ENCODE measurements around the gene SNCAIP.

SNCAIP gene

DNA sequence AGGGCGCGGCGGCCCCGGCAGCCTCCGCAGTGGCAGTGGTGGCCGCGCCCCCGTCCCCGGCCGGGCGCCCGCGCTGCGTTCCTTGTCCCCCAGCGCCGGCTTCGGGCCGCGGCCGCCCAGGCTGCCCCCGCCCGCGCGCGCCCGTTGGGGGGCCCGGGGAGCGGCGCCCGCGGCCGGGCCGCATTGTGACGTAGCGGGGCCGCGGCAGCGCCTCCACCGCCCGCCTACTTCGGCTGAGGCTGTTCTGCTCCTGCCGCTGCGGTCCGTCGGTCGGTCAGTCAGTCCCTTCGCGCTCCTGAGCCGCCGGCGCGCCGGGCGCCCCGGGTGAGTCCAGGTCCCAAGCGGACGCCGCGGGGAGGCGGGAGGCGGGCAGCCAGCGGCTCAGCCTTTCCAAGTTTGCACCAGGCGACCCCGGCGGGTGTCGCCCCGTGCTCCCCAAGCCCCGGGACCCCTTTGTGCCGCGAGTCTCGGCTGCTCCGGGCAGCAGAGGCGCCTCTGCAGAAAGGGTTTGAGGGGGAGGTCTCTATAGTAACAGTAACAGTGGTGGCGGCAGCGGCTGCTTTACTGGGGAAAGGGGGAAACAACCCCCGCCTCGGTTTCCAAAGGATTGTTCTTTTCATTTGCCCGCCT is at the start of gene SNCAIP:
Gene SNCAIP (plus strand): TSS at position 277 of the 630 bp plus-strand sequence. CDS start 78,898 bp downstream, outside the sequence.
- DNase-seq, result peak; percentile 91

DNA sequence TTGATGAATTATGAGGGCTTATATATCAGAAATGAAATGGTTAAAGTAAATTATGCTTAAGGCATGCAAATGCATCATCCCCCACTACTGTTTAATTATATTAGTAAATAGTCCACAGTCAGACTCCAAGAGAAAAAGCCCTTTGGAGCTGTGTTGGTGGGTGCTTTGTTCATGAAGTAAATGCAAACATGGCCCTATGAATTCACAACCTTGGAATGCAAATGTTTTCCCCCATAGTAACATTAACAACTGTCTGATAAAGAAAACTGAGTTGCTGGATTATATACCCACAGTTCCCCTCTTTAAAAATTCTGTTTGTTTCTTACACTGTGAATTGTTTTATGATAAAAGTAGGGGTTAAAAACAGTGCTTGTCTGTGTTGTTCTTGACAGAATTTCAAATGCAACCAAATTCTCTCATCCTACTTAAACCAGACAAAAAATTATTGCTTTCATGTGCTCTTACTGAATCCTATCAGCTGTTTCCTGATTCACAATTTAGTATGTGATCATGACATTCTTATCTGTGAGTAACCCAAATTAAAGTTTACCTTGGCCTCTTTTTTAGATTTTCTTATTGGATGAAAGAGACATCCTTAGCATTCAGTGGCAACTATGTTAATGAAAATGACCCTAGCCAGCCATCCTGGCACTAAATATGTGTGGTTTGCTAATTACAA is 48.5 kb upstream of the SNCAIP start:
- DNase-seq, result no peak

DNA sequence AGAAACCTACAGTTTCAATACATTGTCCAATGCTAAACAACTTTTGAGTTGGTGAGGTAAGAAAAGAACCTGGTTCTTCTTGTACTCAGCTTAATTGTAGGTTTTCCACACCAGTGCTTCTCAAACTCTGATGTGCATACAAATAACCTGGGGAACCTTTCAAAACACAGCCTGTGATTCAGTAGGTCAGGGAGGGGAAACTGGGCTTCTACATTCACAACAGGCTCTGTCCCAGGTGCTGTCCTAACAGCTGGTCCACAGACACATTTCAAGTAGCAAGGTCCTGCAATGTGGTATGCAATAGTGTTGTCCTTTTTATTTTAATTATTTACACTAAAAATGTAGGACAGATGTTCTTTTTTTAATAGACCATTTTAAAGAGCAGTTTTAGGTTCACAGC is 47.4 kb upstream of the SNCAIP start:
- no peak for DNase-seq

GRCh38 chr5:122267185-122267584 is 44.9 kb upstream of the SNCAIP start:
- no peak for DNase-seq

GRCh38 chr5:122273696-122274095 is 38.3 kb upstream of the SNCAIP start:
- DNase-seq, result no peak

DNA sequence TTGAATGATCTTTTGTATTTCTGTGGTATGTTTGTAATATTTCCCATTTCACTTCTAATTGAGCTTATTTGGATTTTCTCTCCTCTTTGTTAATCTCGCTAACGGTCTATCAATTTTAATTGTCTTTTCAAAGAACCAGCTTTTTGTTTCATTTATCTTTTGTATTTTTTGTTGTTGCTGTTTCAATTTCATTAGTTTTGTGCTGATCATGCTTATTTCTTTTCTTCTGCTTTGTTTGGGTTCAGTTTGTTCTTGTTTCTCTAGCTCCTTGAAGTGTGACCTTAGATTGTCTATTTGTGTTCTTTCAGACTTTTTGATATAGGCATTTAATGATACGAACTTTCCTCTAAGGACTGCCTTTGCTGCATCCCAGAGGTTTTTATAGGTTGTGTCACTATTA is 28.4 kb upstream of the SNCAIP start:
- no peak for DNase-seq

DNA sequence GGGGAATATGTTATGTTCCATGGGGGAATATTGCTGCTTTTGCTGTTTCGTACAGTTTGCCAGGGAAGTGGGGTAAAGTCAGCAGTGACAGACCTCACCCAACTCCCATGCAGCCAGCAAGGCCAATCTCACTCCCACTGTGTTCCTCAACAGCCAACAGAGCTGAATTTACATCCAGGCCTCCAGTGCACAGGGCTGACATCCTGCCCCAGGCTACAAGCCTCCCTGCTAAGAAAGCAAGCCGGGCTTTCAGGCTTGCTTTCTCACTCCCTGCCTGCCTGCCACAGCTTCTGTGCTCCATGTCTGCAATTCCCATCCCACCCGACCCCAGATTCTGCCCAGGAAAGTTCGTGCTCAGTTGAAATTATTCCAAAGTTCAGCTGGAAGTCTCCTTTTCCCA is 25.5 kb upstream of the SNCAIP start:
- no peak for DNase-seq

DNA sequence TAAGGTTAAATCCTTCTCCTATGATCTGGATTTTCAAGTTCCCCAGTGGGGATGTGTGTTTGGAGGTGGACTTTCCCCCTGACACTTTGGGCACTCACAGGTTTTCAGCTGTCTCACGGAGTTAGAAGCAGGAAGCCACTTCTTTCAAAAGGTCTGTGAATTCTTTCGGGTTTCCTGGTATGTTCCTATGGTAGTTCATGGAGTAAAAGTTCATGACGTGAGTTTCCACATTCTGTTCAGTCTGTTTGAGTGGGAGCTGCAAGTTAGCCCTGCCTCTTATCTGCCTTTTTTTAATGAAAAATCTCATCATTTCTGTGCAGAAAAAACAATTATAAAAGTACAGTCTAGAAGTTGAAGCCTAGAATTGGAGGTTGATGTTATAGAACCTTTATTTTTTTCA is 24.9 kb upstream of the SNCAIP start:
- DNase-seq, result no peak

DNA sequence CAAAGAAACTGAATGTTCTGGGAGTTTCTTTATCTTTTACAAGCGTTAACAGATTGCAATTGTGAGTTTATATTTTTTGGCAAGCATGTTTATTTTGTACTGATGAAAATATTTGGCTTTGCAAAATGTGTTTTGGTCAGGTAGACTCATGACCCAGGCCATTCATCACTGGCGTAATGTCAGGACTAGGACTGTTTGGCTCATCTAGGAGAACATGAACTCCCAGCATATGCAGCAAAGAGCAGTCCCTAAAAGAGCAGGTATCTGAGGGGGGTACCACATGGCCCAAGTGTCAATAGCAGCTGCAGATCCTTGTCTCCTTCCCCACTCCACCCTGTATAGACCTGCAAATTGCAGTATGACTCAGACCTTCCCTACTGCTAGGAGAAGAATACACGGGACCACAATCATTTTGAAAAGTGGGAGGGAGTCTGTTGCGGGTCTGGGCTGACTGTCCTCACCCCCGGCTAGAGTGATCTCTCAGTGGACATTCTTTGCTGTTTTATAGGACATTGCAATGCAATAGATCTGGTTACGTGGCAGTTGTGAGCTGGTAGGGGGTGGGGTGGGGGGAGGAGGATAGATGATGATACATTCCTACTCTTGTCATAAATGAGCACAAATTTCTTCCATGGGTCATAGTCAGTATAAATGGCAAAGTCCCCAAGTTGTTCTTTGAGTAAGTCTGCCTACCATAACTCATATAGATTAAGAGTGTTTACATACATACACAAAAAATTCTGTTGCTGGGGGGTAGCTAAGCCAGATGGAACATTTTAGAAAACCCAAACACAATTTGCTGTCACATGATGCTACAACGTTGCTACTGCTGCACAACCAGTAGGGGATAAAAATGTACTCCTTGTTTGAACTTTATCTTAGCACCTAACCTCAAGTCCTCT is 20.8 kb upstream of the SNCAIP start:
- no peak for DNase-seq

GRCh38 chr5:122292332-122292731 is 19.7 kb upstream of the SNCAIP start:
- DNase-seq, result no peak

GRCh38 chr5:122295138-122295537 is 16.9 kb upstream of the SNCAIP start:
- no peak for DNase-seq

DNA sequence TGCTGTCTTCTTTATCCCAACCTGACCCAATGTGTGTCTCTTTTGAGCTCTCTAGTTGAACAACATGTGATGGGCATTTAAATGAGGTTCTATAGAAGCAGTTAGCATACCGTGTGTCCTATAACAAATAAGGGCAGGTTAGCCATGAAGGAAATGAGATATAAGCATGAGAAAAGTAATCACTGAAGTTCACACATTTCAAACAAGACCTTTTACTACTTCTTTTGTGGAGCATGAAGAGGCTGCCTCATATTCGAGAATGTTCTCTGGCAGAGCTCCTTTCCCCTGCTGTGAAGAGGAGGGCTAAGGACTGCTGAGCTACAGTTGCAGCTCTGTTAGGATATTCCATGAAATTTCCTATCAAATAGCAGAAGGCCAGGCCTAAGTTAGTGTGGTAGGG is 15.2 kb upstream of the SNCAIP start:
- DNase-seq, result no peak

GRCh38 chr5:122297587-122298298 is 14.3 kb upstream of the SNCAIP start:
- no peak for DNase-seq

GRCh38 chr5:122300374-122300773 is 11.7 kb upstream of the SNCAIP start:
- no peak for DNase-seq

DNA sequence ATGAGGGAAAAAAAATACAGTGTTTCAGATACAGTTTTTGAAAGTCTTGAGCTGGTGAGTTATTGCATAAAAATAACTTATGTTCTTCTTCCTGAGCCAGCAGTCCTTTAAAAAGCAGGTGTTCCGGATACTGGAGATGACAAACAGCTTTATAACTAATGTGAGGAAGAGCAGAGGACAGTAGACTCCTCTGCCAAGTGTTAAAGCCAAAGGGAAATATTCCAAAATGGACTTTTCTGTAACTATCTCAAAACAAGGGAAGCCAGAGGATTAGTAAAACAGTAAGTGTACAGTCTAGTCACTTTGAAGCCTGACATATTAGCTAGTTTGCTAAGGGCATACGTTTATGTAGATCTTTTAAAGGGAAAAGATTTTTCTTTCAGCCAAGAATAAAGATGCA is 11.0 kb upstream of the SNCAIP start:
- DNase-seq, result no peak

- DNase-seq, result peak; percentile 28
Observed at GRCh38 chr5:122304471-122305215, 7.4 kb upstream of the SNCAIP start.

- DNase-seq, result no peak
Observed at GRCh38 chr5:122306461-122306860, 5.6 kb upstream of the SNCAIP start.

- peak; percentile 43 for DNase-seq
Observed at GRCh38 chr5:122310889-122311288, 1.1 kb upstream of the SNCAIP start.

GRCh38 chr5:122311497-122311960 is 508 bp upstream of the SNCAIP start:
- DNase-seq, result peak; percentile 81

DNA sequence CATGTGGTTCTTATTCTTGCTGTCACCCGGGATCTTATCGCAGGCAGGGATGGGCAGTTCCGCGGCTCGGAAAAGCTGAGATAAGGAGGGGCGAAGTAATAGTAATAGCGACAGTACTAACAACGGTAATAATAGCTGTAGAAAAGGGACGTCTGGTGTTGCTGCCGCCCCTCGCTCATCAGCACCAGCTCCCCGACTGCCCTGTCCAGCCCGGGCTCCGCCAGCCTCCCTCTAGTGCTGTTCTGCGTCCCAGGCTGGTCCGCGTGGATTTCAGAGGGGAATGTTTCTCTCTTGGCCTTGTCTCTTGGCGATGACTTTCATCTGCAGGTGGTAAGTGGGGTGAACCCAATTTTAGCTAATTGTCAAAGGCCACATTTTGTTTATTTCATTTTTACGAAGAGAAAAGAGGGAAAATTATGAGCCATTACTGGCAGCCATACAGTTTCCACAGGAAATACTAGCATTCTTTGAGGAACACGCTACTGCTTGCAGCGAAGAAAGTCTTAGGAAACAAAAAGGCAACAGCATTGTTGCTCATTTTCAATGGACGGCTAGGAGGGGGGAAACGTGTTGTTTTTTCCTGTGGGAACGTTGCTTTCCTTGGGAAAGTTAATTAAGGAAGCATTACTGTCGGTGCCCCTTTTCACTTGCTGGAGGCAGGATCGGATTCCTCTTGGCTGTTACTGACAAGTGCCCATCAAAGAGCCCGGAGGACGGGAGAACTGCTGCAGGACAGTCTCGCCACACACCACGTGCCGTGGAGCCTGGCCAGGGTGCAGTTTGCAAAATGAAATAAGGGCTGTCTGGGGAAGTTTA is 762 bp downstream of the SNCAIP start:
- DNase-seq, result peak; percentile 78

DNA sequence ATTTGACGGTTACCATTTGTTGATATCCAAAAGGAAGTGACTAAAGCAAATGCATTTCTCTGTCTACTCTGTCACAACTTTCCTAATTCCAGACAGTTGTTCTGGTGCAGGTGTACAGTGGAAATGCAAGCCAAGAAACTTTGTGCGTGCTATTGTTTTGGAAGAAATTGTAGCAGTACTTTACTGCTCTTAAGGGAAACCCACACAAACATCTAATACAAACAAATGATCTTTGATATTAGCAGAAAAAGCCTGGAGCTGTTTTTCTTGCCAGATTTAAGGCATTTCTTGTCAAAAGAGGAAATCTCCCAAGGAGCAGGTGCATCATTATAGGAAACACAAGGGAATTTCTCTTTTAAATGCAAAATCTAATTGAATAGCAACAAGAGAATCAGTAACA is 2.0 kb downstream of the SNCAIP start:
- DNase-seq, result no peak
